HG03460 (cell line): Measurements from ENCODE around the gene APP.

Experiments
- ATAC-seq: cut with Tn5 transposase; IDR thresholded peaks from one replicate; pipeline ENCODE4 v1.9.1; 2021; ENCODE audit not compliant: unreplicated experiment

The APP gene

DNA sequence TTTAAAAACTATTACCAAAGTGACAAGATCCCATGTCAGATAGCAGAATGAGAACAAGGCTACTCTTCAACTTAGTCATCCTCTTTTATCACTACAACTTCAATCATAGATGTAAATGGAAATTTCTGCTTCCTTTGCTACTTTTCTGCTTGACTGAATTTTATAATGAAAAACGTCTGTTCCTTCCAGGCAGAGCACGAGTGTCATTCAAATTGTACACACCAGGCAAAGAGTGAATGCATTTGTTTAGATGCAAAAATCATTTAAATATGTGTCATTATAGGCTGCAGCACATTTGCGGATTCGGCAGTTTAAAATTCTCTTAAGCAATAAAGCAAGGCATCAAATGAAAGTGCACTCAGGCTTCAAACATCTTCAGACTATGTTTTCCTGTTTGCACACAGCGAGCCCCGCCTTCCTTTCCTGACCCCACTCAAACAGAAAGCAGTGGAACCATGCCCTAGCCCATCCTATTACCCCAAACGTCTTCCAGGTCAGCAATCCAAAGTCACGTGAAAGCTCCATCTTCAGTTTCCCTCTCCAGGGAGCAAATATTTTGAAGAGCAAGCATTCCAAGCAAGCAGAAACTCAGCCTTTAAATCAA, 99.6 kb downstream of the APP start:
- peak; percentile 57 for ATAC-seq

DNA sequence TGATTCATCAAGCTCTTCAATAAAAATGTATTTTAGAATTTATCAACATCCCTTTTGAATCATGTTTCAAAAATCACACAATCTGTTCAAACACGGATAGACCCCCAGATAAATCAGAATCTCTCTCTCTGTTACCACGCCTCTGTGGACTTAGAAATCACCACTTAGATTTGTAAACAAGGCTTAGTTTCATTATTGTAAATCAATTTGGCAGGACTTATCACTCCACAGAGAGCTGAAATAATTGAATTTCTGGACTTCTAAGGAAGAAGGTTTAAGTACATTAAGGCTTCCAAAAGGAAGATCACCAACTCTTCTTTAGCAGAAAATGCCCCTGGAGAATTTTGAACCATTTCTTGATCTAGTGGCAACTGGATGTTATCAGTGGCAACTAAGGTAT, 100.4 kb downstream of the APP start:
- ATAC-seq, result no peak

- no peak for ATAC-seq
These were observed 101.8 kb downstream of the APP start for GRCh38 chr21:26068776-26069175.

- ATAC-seq, result no peak
These were observed 102.6 kb downstream of the APP start for GRCh38 chr21:26067836-26068594.

- ATAC-seq, result no peak
These were observed 106.1 kb downstream of the APP start for GRCh38 chr21:26064506-26064905.

- no peak for ATAC-seq
These were observed 109.1 kb downstream of the APP start for GRCh38 chr21:26061437-26061836.

DNA sequence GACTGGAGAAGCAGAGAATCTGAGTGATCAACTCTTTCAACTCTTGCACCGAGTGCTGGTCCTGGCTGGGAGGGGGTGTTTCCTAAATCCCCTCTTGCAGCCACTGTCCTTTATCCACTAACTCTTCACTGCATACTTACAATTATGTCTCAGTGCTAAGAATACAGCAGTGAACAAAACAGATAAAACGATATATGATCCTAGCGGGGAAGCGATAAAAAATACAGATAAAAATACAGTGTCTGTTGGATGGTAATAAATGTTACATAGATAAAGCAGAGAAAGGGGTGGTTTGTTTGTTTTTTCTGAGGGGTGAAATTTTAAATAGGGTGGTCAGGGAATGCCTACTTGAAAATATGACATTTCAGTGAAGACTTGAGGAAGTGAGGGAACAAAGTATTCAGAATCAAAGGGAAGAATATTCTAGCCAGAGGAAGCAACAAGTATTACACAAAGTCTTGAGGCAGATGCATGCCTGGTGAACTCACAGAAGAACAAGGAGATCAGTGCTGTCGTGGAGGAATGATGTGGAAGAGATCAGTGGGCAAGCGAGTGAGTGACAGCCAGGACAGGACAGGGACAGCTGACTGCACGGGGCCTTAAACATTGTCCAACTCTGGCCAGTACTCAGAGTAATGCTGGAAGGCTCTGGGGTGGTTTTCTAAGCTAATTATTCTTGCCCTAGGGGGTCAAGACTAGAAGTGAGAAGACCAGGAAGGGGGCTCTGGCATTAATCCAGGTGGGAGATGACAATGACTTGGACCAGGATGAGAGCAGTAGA, 110.0 kb downstream of the APP start:
- ATAC-seq, result no peak

DNA sequence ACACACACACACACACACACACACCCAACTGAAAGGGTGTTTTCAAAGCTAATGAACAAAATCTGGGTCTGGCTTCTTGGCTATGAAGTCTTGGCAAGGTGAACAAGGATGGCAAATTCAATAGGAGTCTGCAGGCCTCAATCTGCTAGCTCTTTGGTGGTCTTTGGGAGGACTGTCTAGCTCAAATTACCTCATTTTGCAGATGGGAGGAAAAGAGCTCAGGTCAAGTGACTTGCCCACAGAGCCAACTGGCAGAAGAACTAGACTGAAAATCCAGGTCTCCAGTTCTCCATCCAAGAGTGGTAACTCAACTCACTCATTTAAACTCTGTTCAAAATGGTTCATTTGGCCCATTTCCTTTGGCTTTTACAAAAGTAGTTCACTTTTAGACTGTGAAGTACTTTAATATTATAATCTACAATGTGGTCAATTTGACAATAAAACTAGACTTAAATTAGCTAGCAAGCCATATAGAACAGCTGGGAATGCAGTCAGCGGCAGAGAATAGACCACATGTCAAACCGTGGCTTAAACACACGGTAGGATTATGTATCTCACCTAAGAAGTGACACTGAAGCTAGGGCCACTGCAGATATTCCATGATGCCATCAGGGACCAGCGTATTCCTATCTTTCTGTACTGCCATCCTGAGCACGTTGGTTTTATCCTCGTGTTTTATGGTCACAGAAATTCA, 112.9 kb downstream of the APP start:
- ATAC-seq, result no peak

DNA sequence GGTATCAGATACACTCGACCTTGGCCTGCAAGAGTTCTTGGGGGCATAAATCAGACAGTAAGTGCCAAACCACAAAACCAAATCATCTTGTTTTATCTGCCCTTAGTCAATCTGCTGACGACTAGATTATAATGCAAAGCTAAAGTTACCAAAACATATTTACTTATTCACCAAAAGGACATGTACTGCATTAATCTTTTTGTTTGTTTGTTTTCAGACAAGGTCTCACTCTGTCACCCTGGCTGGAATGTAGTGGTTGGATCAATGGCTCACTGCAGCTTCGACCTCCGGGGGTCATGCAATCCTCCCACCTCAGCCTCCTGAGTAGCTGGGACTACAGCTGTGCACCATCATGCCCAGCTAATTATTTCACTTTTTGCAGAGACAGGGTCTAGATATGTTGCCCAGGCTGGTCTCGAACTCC, 114.7 kb downstream of the APP start:
- no peak for ATAC-seq

GRCh38 chr21:26055010-26055409, 115.6 kb downstream of the APP start:
- ATAC-seq, result no peak

DNA sequence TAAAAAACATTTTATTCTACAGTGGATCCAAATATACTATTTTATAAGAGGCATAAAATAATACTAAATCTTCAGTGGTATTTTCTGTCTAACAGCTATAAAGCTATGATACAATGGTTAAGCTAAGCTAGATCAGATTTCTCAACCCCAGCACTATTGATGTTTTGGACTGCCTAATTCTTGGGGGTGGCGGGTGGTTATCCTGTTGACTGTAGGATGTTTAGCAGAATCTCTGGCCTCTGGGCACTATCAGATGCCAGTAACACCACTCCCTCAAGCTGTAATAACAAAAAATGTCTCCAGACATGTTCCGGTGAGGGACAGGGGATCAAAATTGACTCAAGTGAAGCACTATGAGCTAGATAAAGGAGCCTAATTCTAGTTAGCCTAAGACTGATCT, 118.5 kb downstream of the APP start:
- no peak for ATAC-seq

GRCh38 chr21:26050857-26051256, 119.7 kb downstream of the APP start:
- ATAC-seq, result no peak

- no peak for ATAC-seq
These were observed 120.8 kb downstream of the APP start for GRCh38 chr21:26049803-26050202.

GRCh38 chr21:26047279-26047967, 123.1 kb downstream of the APP start:
- ATAC-seq, result no peak

DNA sequence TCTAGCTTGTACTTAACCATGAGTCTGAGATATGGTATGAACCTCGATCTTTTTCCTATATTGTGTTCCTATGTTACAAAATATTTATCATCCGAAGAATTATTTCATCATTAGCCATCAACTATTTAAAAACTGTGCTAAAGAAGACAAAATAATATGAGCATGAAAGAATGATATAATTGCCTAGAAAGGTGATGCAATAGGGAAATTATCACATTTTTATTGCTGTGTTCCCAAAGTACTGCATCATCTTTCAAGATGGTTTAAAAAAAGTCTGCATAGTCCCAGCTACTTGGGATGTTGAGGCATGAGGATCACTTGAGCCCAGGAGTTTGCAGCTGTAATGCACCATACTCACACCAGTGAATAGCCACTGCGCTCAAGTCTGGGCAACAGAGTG, 126.7 kb downstream of the APP start:
- ATAC-seq, result no peak

GRCh38 chr21:26042181-26042876, 128.2 kb downstream of the APP start:
- ATAC-seq, result no peak

DNA sequence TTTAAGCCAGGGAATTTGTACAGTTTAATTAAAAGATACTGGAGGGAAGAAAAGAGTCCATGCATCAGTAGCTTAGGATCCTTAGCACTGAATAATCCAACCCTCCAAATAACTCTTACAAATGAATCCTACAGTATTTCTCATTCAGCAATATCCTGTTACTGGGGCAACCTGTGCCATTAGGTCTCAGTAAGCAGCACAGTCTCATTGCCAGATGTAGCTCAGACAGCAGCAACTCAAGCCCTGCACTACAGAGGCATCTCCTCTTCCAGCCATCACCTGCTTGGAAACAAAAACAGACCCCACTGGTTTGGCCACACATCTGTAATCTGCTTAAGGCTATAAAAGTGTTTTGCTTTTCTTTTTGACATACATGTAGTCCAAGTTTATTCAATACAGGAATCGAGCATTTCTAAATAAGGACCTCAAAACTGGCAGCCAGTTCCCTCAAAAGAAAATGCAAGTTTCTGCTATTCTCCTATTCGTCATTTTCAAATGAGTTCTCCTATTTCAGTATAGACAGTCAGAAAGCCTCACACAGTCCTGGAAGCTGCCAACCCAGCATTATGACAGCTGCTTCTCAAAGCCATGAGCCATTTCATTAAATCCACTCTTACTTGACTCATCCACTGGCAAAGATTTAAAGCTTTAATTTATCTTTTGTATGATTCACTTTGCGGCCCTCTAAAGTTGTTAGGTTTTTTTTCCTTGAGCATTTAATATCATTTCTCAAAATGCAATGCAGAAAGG, 129.0 kb downstream of the APP start:
- ATAC-seq, result no peak

GRCh38 chr21:26036916-26037315, 133.7 kb downstream of the APP start:
- no peak for ATAC-seq

- ATAC-seq, result no peak
These were observed 138.3 kb downstream of the APP start for GRCh38 chr21:26032263-26032662.

DNA sequence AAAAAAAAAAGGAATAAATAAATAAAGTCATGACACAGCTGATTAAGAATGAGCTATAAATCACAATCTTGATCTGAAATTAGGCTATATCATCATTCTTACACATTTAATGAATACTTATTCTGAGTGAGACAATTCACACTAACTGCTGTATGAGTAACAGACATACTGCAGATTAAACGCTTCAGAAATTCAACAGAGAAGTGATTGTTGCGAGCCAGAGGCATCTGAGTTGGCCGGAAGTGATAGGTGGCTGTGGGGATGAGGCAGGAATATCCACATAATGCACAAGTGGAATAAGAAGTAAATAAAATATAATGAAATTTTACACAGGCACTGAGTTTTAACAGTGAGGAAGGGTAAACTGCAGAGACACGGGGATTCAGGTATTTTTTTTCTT, 142.4 kb downstream of the APP start:
- no peak for ATAC-seq
